ENCODE data around the gene TOB2. TPM values are rescaled to one million over a fixed set of nuclear protein-coding genes. Genes with fewer than 3 reads are reported as not detected.
"Not testable (repeated sequence)": the region's sequence is repeated elsewhere in the genome, so short reads cannot be mapped to it uniquely, and the experiment has no call there.

Gene TOB2
- total RNA-seq, 2 experiments from 2014 or later = 27.0 to 28.5 TPM

DNA sequence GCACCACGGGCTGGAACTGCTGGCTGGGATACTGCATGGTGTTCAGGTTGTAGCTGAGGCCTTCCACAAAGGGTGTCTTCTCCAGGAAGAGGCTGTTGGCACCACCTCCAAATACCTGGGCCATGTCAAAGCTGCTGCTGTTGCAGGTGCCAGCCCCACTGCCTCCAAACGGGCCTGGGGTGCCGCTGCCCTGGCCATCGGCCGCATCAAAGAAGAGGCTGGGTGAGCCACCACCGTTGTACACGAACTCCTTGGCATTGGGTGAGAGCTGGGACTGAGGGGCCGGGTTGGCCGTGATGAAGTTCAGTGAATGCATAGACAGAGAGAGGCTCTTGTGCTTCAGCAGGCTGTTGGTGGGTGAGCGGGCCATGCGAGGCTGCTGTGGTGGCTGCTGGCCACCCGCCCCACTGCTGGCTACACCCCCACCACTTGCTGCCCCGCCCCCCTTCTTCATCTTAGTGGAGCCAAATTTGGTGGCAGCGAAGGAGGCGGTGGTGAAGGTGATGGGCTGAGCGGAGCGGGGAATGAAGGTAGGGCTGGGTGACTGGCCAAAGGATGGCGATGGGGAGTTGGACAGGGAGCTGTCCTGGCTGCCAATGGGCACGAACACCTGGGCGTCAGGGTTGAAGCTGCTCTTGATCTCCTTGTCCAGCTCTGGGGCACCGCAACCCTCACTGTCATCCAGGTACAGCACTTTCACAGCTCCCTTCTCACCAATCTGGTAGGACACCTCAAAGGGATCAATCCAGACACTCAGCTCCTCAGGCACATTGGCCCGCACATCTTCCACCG is 10.1 kb downstream of the TOB2 start:
- DNase-seq (no peak), ATAC-seq (no peak)
- peaks cover 16% of the 10 kb centered on the region for H3K4me1 Mint-ChIP-seq (ENCODE audit: low read depth)
- H3K36me3 Mint-ChIP-seq (ENCODE audit: low read depth) = peaks cover 24% of the 10 kb centered on the region
- H3K9me3 Mint-ChIP-seq = no peaks in the 10 kb centered on the region
- intact Hi-C loops (cut with micrococcal nuclease) = no loop called here
- CTCF ChIA-PET = interaction anchor here (1.1 to 1.8 kb wide), 2 partner anchors 33 to 90 kb away, joined by 3 to 8 read pairs; no protein-coding TSS in a partner anchor
- H3K27ac Mint-ChIP-seq = no peak overlapping the region
- POLR2A ChIA-PET = interaction anchor here (0.6 to 3.6 kb wide), 5 partner anchors 10 to 151 kb away, joined by 3 to 23 read pairs (median 6); partner anchors contain the start of genes ACO2, PHF5A, RANGAP1 and TOB2
- no peaks in the 10 kb centered on the region for H3K27me3 Mint-ChIP-seq
- TF ChIP-seq, protein P1, sequence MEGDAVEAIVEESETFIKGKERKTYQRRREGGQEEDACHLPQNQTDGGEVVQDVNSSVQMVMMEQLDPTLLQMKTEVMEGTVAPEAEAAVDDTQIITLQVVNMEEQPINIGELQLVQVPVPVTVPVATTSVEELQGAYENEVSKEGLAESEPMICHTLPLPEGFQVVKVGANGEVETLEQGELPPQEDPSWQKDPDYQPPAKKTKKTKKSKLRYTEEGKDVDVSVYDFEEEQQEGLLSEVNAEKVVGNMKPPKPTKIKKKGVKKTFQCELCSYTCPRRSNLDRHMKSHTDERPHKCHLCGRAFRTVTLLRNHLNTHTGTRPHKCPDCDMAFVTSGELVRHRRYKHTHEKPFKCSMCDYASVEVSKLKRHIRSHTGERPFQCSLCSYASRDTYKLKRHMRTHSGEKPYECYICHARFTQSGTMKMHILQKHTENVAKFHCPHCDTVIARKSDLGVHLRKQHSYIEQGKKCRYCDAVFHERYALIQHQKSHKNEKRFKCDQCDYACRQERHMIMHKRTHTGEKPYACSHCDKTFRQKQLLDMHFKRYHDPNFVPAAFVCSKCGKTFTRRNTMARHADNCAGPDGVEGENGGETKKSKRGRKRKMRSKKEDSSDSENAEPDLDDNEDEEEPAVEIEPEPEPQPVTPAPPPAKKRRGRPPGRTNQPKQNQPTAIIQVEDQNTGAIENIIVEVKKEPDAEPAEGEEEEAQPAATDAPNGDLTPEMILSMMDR (IDR thresholded peaks at IDR 0.05) = no peak
- no peak overlapping the region for H3K4me3 Mint-ChIP-seq

DNA sequence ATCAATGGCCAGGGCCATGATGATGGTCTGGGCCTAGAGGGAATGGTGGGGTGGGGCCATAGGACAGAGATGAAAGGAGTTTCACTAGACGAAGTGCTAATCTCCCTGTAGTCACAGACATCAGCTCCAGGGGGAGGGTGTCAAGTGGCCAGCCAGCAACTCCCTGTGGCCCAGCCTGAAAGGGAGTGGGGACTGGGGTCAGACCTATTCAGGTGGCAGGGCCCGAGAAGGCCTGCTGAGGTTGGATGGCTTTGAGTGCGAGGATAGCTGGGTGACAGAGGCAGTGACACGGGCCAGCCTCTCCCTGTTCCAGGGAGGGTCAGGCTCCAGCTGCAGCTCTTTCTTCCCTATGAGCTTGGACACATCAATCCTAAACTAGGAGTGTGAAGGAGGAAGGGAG is 11.0 kb downstream of the TOB2 start:
- DNase-seq (no peak), ATAC-seq (no peak)
- Mint-ChIP-seq H3K4me3 (no peak overlapping the region), H3K27me3 (no peaks in the 10 kb centered on the region), H3K9me3 (no peaks in the 10 kb centered on the region), H3K4me1 (ENCODE audit: low read depth) (peaks cover 18% of the 10 kb centered on the region), H3K36me3 (ENCODE audit: low read depth) (peaks cover 23% of the 10 kb centered on the region), H3K27ac (no peak overlapping the region)
- ChIA-PET CTCF (no interaction called here), POLR2A (interaction anchor here (1.9 to 3.6 kb wide), 2 partner anchors 11 to 23 kb away, joined by 6 to 23 read pairs; partner anchors contain the start of gene TOB2)
- intact Hi-C loops (cut with micrococcal nuclease) = no loop called here
- TF ChIP-seq, protein P1 (IDR thresholded peaks at IDR 0.05) = no peak

DNA sequence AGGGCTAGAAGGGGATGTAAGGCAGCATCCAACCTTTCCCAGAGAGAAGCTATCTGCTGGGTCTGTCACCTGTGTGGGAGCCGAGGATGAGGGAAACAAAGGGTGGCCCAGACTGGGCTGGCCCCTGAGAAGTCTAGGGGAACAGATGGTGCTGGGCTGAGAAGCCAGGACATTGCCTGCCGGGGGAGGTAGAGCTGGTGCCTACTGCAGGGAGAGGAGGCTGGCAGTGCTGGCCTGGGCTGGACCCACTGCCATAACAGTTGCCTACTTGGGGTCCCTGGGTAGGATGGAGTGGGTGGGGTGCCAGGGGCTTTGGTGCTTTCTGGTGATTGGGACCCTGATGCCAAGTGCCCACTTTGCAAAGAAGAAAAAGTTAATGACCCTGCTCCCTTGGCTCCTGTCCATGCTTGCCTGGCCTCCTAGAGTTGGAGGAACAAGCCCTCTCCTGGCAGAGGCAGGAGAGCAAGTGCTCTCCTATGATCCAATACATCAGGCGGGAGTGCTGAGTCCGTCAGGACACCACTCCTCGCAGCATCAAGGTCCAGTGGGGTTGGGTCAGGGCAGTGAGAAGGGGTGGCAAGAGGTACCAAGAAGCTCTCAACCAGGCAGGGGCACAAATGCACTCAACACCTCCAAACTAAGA is 12.1 kb downstream of the TOB2 start:
- ATAC-seq; intact Hi-C loops (cut with micrococcal nuclease); CTCF ChIA-PET; H3K9me3 Mint-ChIP-seq; H3K4me3 Mint-ChIP-seq; H3K27me3 Mint-ChIP-seq; DNase-seq: not testable (repeated sequence)
- H3K36me3 Mint-ChIP-seq (ENCODE audit: low read depth) = peaks cover 24% of the 10 kb centered on the region
- peaks cover 16% of the 10 kb centered on the region for H3K4me1 Mint-ChIP-seq (ENCODE audit: low read depth)
- peak overlapping the region; percentile 23 for H3K27ac Mint-ChIP-seq
- POLR2A ChIA-PET = interaction anchor here (1.0 to 3.6 kb wide), 2 partner anchors 9 to 12 kb away, joined by 4 to 23 read pairs; partner anchors contain the start of gene TOB2

DNA sequence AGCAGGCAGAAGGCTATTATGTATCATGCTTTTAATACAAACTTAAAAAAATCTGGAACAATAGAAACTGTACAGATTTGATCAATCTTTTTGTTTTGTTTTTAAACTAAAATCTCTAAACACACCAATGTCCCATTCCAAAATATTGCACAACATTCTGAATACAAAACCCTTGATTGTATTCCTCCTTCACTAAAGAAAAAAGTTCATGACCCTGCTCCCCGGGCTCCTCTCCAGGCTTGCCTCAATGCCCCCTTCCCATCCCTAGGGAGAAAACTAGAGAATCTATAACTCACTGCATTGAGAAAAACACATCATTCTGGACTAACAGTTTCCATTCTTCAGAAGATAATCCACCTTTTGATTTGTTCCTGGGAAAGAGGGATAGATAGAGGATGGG is 13.1 kb downstream of the TOB2 start:
- CTCF ChIA-PET; H3K4me1 Mint-ChIP-seq (ENCODE audit: low read depth); DNase-seq; H3K4me3 Mint-ChIP-seq; H3K27ac Mint-ChIP-seq; POLR2A ChIA-PET; H3K27me3 Mint-ChIP-seq; ATAC-seq; intact Hi-C loops (cut with micrococcal nuclease); H3K9me3 Mint-ChIP-seq: not testable (repeated sequence)
- H3K36me3 Mint-ChIP-seq (ENCODE audit: low read depth) = peaks cover 24% of the 10 kb centered on the region

DNA sequence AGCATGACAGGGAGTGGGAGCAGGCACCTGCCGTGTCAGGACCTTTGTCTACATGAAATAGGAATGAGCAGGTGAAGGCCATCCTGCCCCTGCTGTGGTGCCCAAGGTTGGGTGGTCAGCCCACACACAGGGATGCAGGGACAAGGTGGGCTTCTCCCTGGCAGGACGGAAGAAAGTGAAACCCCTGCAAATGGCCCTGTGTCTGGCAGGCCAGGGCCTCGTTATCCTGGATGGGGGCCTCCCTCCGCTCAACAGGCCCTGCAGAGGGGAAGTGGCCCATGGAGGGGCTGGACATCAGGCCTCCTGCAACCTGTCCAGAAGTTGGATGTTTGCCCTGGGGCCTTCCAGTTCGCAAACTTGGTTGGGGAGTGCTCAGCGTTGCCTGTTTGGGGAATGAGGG is 14.9 kb downstream of the TOB2 start:
- Mint-ChIP-seq H3K36me3 (ENCODE audit: low read depth) (peaks cover 21% of the 10 kb centered on the region), H3K4me1 (ENCODE audit: low read depth) (peaks cover 11% of the 10 kb centered on the region), H3K27ac (no peak overlapping the region), H3K4me3 (no peak overlapping the region), H3K9me3 (no peaks in the 10 kb centered on the region), H3K27me3 (no peaks in the 10 kb centered on the region)
- DNase-seq (no peak), ATAC-seq (no peak)
- TF ChIP-seq, protein P1 (IDR thresholded peaks at IDR 0.05) = no peak
- intact Hi-C loops (cut with micrococcal nuclease) = no loop called here
- ChIA-PET POLR2A (no interaction called here), CTCF (no interaction called here)

DNA sequence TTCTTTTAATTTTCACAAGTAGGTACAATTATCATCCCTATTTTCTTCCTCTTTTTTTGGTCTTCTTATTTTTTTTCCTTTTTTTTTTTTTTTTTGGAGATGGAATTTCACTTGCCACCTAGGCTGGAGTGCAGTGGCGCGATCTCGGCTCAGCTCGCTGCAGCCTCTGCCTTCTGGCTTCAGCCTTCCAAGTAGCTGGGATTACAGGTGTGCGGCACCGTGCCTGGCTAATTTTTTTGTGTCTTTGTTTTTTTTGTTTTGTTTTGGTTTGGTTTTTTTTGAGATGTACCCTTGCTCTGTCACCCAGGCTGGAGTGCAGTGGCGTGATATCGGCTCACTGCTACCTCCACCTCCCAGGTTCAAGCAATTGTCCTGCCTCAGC is 16.7 kb downstream of the TOB2 start:
- H3K9me3 Mint-ChIP-seq = no peaks in the 10 kb centered on the region
- ATAC-seq (no peak), DNase-seq (no peak)
- ChIA-PET POLR2A (interaction anchor here (0.6 kb wide), 1 partner anchor 72 kb away, joined by 4 read pairs; no protein-coding TSS in a partner anchor), CTCF (interaction anchor here (1.9 kb wide), 1 partner anchor 26 kb away, joined by 7 read pairs; no protein-coding TSS in a partner anchor)
- H3K36me3 Mint-ChIP-seq (ENCODE audit: low read depth) = peaks cover 22% of the 10 kb centered on the region
- TF ChIP-seq, protein P1 (IDR thresholded peaks at IDR 0.05) = no peak
- H3K4me3 Mint-ChIP-seq = no peak overlapping the region
- intact Hi-C loops (cut with micrococcal nuclease) = no loop called here
- H3K4me1 Mint-ChIP-seq (ENCODE audit: low read depth) = peaks cover 15% of the 10 kb centered on the region
- H3K27me3 Mint-ChIP-seq = no peaks in the 10 kb centered on the region
- H3K27ac Mint-ChIP-seq = no peak overlapping the region
